Activated CD4-positive, alpha-beta T cell treated with anti-CD3 and anti-CD28 coated beads, Interleukin-2, amount 10 ng/mL, durations not matched to agents 7 days and 5 days (primary cell): ENCODE measurements around the gene RPLP2. TPM values are rescaled to one million over a fixed set of nuclear protein-coding genes. Genes with fewer than 3 reads are reported as not detected.

Source experiments
- CTCF ChIA-PET: fragments of 350-600 bp; sonication (Branson Sonifier 250); formaldehyde crosslinking; loops from one replicate; lab custom pipeline; 2021; ENCODE audit warnings: antibody characterized with exemption; lab: Charles Lee
- POLR2A ChIA-PET: fragments of 350-600 bp; sonication (Branson Sonifier 250); formaldehyde crosslinking; loops from one replicate; lab custom pipeline; 2021; ENCODE audit warnings: antibody characterized with exemption; lab: Charles Lee
- DNase-seq: peaks from one replicate; pipeline ENCODE4 v3.0.0-alpha.2; 2020
- H3K27ac Mint-ChIP-seq: one replicate; pipeline ENCODE4 v1.8.0; 2021; ENCODE audit warnings: mild to moderate bottlenecking, moderate library complexity, mixed read lengths
- H3K27me3 Mint-ChIP-seq: one replicate; pipeline ENCODE4 v1.8.0; 2021; ENCODE audit warnings: mixed read lengths
- H3K36me3 Mint-ChIP-seq: one replicate; pipeline ENCODE4 v1.8.0; 2021; ENCODE audit warnings: low read depth, mixed read lengths
- H3K4me1 Mint-ChIP-seq: one replicate; pipeline ENCODE4 v1.8.0; 2021; ENCODE audit warnings: mixed read lengths
- H3K4me3 Mint-ChIP-seq: one replicate; pipeline ENCODE4 v1.8.0; 2021; ENCODE audit warnings: mild to moderate bottlenecking, moderate library complexity, mixed read lengths
- H3K9me3 Mint-ChIP-seq: one replicate; pipeline ENCODE4 v1.8.0; 2021; ENCODE audit warnings: mixed read lengths
- total RNA-seq, 2 experiments: library from RNA; stranded (reverse); gene quantifications; one replicate each; pipeline ENCODE4 v1.2.3, GENCODE V29; 2021

Gene RPLP2
- total RNA-seq, 2 experiments from 2014 or later: 1,927 to 2,229 TPM

DNA sequence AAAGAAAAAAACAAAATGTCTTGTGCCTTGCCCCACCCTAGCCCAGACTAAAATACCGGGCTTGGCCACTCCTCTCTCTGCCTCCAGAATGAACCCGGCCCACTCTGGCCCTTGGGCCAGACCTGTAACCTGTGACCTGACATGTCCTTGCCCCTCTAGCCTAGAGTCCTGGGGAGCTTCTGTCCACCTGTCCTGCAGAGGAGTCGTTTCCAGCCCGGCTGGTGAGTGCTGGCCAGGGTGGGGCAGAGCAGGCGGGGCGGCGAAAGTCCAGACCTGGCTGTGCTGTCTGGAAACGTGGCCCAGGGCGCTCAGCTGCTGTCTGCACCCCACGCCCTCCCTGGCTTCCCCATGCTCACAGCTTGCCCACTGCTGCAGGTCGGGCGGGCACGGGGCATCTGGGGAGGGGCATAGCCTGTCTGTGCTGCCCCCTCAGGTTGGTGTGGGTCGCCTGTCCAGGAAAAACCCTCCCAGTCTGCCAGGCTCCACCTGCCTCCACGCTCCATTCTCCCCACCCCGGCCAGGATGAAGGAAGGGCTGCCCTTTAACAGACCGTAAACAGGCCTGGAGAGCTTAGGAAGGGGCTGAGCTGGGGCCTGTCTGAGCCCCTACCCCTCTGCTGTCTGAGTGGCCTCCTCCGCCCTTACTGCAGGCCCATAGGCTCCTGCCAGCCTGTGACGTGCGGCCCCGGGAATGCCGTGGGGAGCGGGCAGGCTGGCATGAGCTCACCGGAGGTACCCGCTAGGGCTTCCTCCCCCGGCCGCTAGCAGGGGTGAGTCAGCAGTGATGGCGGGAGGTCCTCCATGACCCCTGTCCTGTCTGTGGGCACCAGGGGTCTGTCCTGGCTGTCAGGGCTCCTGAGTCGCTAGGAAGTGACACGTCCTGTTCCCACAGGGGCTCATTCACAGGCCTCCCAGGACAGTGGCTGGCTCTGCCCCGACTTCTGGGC lies 24.9 kb downstream of the RPLP2 start:
- Mint-ChIP-seq H3K27ac (no peak overlapping the region), H3K4me3 (peak overlapping the region; percentile 67), H3K27me3 (peaks cover 23% of the 10 kb centered on the region), H3K9me3 (no peaks in the 10 kb centered on the region), H3K4me1 (peaks cover 19% of the 10 kb centered on the region), H3K36me3 (peaks cover 2% of the 10 kb centered on the region)
- ChIA-PET CTCF (interaction anchor here (1.1 to 5.5 kb wide), 4 partner anchors 13 to 37 kb away, joined by 3 to 19 read pairs (median 4); partner anchors contain the start of gene PNPLA2), POLR2A (no interaction called here)
- DNase-seq: no peak

DNA sequence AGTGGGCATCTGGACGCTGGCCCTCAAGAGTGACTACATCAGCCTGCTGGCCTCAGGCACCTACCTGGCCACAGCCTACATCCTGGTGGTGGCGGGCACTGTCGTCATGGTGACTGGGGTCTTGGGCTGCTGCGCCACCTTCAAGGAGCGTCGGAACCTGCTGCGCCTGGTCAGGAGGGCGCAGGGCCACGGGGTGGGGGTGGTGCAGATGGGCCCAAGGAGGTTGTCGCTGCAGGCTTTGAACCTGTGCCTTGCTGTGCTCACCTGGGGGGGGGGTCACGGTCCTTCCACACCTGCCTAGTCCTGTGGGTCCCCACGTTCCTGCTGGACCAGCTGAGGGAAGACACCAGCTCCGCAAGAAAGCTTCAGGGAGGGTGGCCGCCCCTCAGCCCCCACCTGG lies 26.5 kb downstream of the RPLP2 start:
- Mint-ChIP-seq H3K27ac (no peak overlapping the region), H3K4me3 (no peak overlapping the region), H3K27me3 (peaks cover 12% of the 10 kb centered on the region), H3K36me3 (peaks cover 5% of the 10 kb centered on the region), H3K4me1 (peaks cover 28% of the 10 kb centered on the region), H3K9me3 (no peaks in the 10 kb centered on the region)
- no peak for DNase-seq
- ChIA-PET POLR2A (no interaction called here), CTCF (interaction anchor here (5.5 kb wide), 1 partner anchor 11 kb away, joined by 19 read pairs; no protein-coding TSS in a partner anchor)

DNA sequence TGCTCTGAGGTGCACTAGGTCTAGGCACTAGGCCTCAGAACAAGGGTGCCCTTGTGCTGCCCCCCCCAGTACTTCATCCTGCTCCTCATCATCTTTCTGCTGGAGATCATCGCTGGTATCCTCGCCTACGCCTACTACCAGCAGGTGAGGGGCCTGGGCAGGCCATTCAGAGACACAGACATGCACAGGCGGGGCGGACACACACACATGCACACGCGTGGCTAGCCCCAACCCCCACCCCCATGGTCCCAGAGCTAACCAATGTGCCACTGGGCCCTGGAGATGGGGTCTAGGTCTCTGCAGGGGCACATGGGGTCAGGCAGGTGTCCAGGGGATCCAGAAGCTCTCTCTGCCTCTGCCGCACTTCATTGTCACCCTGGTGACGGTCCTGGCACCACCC lies 26.9 kb downstream of the RPLP2 start:
- no peaks in the 10 kb centered on the region for H3K9me3 Mint-ChIP-seq

DNA sequence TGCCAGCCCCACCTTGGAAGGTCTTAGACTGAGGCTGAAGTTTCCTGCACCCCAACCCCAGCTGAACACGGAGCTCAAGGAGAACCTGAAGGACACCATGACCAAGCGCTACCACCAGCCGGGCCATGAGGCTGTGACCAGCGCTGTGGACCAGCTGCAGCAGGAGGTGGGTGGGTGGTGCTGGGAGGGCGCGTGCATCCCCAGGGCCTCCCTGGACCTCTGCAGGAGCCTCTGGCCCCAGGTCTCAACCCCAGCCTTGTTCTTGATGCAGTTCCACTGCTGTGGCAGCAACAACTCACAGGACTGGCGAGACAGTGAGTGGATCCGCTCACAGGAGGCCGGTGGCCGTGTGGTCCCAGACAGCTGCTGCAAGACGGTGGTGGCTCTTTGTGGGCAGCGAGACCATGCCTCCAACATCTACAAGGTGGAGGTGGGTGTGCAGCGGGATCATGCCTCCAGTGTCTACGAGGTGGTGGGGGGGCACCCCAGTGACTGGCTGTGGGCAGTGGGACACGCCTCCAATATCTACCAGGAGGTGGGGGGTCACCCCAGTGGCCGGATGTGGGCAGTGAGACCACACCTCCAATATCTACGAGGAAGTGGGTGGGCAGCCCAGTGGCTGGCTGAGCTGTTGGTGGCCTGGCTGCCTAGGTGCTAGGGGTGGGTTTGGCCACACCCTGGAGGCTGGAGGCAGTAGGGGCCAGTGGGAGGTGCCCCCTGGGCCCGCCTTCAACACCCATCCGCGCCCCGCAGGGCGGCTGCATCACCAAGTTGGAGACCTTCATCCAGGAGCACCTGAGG lies 27.6 kb downstream of the RPLP2 start:
- H3K36me3 Mint-ChIP-seq: peaks cover 5% of the 10 kb centered on the region
- ChIA-PET CTCF (interaction anchor here (0.9 kb wide), 1 partner anchor 11 kb away, joined by 3 read pairs; no protein-coding TSS in a partner anchor), POLR2A (no interaction called here)
- no peak overlapping the region for H3K27ac Mint-ChIP-seq
- no peaks in the 10 kb centered on the region for H3K9me3 Mint-ChIP-seq
- no peak overlapping the region for H3K4me3 Mint-ChIP-seq
- peaks cover 4% of the 10 kb centered on the region for H3K27me3 Mint-ChIP-seq
- no peak for DNase-seq
- peaks cover 24% of the 10 kb centered on the region for H3K4me1 Mint-ChIP-seq

More for the DNA sequence above, 26.9 kb downstream of the RPLP2 start:
- ChIA-PET POLR2A (no interaction called here), CTCF (no interaction called here)
- no peak overlapping the region for H3K27ac Mint-ChIP-seq
- peaks cover 27% of the 10 kb centered on the region for H3K4me1 Mint-ChIP-seq
- no peak for DNase-seq
- H3K36me3 Mint-ChIP-seq: peaks cover 5% of the 10 kb centered on the region
- H3K27me3 Mint-ChIP-seq: peaks cover 8% of the 10 kb centered on the region
- no peak overlapping the region for H3K4me3 Mint-ChIP-seq

DNA sequence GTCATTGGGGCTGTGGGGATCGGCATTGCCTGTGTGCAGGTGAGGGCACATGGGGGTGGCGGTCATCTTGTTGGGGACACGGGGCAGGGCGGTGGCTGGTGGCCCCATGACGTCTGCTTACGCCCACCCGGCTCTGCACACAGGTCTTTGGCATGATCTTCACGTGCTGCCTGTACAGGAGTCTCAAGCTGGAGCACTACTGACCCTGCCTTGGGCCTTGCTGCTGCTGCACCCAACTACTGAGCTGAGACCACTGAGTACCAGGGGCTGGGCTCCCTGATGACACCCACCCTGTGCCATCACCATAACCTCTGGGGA lies 28.2 kb downstream of the RPLP2 start:
- Mint-ChIP-seq H3K4me1 (peaks cover 24% of the 10 kb centered on the region), H3K9me3 (no peaks in the 10 kb centered on the region), H3K36me3 (peaks cover 5% of the 10 kb centered on the region), H3K27ac (no peak overlapping the region), H3K4me3 (no peak overlapping the region), H3K27me3 (peaks cover 4% of the 10 kb centered on the region)
- DNase-seq: no peak
- CTCF ChIA-PET: interaction anchor here (0.7 to 0.9 kb wide), 2 partner anchors 11 to 68 kb away, joined by 3 read pairs; no protein-coding TSS in a partner anchor
- POLR2A ChIA-PET: no interaction called here

DNA sequence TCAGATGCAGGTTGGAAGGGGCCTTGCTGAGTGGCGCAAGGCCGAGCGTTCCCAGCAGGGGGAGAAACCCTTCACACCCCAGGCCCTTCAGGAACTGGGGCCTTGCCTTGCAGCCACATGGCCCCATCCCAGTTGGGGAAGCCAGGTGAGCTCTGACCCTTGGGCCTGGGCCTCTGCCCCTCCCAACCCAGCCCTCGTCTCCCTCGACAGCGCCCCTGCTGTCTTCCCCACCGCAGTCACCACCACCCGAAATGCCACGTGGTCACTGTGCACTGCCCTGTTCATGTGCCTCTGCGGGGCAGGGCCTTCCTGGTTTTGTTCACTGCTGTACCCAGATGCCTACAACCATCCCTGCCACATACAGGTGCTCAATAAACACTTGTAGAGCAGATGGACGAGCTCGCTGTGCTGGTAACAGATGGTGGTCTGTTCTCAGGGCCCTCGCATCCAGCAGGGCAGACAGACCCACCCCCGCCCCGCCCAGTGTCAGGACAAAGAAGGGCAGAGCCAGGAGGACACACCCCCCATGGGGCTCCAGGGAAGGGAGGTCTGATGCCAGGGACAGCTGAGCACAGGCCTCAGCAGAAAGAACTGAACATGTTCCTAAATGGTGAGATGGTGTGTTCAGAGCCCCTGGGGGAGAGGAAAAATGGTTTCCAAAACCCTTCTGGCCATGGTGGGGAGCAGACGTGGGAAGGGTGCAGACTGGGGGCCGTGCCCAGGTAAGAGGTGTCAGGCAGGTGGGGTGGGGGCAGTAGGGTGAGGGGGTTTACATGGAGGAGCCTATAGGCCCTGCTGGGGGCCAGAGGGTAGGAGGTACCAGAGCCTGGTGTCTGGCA lies 28.9 kb downstream of the RPLP2 start:
- DNase-seq: no peak
- Mint-ChIP-seq H3K4me1 (peaks cover 26% of the 10 kb centered on the region), H3K9me3 (no peaks in the 10 kb centered on the region), H3K36me3 (peaks cover 5% of the 10 kb centered on the region), H3K27ac (no peak overlapping the region), H3K4me3 (no peak overlapping the region), H3K27me3 (peaks cover 5% of the 10 kb centered on the region)
- CTCF ChIA-PET: interaction anchor here (0.7 to 0.9 kb wide), 2 partner anchors 10 to 68 kb away, joined by 3 read pairs; no protein-coding TSS in a partner anchor
- POLR2A ChIA-PET: no interaction called here

DNA sequence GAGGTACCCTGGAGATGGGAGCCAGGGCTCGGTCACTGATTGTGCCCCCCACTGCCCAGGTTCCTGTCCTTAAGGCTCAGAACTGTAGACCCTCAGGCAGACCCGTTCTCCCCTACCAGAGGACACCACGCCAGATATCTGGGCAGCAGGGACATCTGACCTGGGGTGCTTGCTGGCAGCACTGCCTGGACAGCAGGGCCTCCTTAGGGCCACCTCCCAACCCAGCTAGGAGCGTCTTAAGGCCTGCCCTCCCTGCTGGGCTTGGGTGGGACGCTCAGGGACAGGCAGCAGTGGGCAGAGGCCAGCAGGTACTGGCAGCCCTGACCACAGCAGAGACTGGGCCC lies 29.5 kb downstream of the RPLP2 start:
- Mint-ChIP-seq H3K9me3 (no peaks in the 10 kb centered on the region), H3K4me3 (no peak overlapping the region), H3K27ac (no peak overlapping the region), H3K4me1 (peaks cover 24% of the 10 kb centered on the region), H3K36me3 (peaks cover 5% of the 10 kb centered on the region), H3K27me3 (peaks cover 2% of the 10 kb centered on the region)
- no peak for DNase-seq
- CTCF ChIA-PET: no interaction called here
- POLR2A ChIA-PET: no interaction called here

DNA sequence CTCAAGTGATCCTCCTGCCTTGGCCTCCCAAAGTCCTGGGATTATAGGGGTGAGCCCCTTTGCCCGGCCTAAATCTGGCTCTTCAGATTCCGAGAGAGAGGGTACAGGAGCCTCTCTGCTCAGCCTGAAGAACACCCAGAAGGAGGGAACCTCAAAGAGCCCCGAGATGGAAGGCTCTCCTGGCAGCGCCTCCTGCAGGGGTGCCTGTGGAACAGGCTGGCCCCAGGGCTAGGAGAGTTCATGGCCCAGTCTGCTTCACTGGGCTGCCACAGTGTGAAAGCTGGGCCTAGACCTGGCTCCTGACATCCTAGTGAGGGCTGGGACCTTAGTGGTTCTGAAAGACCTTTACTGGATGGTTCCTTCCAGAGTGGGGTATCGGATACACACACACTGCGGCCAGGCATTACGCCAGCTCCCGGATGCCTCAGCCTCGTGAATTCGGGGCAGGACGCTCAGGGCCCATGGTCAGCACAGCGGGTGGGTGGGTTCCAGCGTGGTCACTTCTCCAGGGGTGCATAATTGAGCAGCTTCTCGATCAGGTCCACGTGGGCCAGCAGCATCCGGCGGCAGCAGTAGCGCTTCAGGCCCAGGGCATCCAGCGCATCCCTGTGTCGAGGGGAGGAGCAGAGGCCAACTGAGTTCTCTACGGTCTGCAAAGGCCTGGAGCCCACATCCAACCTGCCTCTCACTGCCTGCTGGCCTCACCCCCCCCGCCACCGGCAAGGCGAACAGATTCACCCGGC lies 30.3 kb downstream of the RPLP2 start:
- Mint-ChIP-seq H3K27me3 (peaks cover 2% of the 10 kb centered on the region), H3K4me1 (peaks cover 28% of the 10 kb centered on the region), H3K27ac (peak overlapping the region; percentile 63), H3K36me3 (peaks cover 5% of the 10 kb centered on the region), H3K9me3 (no peaks in the 10 kb centered on the region), H3K4me3 (peak overlapping the region; percentile 81)
- ChIA-PET CTCF (interaction anchor here (1.8 kb wide), 1 partner anchor 7 kb away, joined by 7 read pairs; the partner anchor contains the start of gene CD151), POLR2A (no interaction called here)
- DNase-seq: no peak

DNA sequence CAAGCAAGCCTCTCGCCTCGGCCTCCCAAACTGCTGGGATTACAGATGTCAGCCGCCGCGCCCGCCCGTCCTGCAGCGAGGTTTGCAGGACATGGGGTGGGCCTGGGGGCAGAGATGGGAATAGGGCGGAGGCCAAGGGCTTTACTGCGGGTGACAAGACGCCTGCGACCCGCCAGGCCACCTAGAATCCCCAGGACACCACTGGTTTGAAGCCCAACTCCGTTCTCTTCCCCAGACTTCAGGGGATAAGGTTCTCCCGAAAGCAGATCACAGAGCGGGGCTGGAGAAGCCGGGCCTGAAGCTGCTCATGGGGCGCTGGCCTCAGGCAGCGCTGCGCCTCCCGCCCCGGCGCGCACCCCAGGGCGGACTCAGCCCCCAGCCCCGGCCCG lies 32.2 kb downstream of the RPLP2 start:
- peaks cover 29% of the 10 kb centered on the region for H3K4me1 Mint-ChIP-seq
- no peak for DNase-seq
- peak overlapping the region; percentile 81 for H3K4me3 Mint-ChIP-seq
- peaks cover 2% of the 10 kb centered on the region for H3K27me3 Mint-ChIP-seq
- peaks cover 5% of the 10 kb centered on the region for H3K36me3 Mint-ChIP-seq
- CTCF ChIA-PET: interaction anchor here (1.0 to 1.8 kb wide), 4 partner anchors 9 to 733 kb away, joined by 3 to 7 read pairs (median 4); partner anchors contain the start of gene CD151
- H3K27ac Mint-ChIP-seq: peak overlapping the region; percentile 84
- no peaks in the 10 kb centered on the region for H3K9me3 Mint-ChIP-seq
- POLR2A ChIA-PET: no interaction called here

DNA sequence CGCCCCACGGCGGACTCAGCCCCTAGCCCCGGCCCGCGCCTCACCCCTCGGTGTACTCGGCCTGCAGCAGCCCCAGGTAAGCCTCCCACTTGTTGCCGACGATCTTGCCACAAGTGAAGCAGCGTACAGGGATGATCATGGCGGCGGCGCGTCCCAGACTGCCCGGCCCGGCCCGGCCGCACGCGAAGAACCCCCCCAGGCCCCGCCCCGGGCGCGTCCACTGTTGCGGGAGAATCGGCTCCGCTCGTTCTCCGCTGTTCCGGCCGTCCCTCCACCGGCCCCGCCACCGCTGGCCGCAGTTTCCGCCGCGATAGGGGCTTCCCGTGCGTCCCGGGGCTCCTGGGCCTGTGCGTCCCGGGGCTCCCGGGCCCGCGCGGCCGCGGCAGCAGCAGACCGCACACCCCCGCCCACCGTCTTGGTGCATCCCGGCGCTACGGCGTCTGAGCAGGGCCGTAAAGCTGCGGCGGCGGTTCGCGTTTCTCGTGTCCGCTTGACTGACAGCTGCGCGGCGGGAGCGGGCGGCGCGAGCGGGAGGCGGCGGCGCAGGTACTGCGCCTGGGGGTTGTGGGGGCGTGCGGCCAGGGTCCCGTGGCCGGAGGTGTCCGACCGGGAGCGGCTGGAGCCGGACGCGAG lies 32.7 kb downstream of the RPLP2 start, which contains the start of the genes POLR2L and TSPAN4:
POLR2L (minus strand) TSS at position 160 of the 633 bp plus-strand sequence; CDS start at position 139, 21 bp downstream.
TSPAN4 (plus strand) TSS at position 483 of the 633 bp plus-strand sequence. CDS start 7,453 bp downstream, outside the sequence.
- H3K27ac Mint-ChIP-seq: peak within 1 kb of the TSS; percentile 86
- H3K9me3 Mint-ChIP-seq: no peaks in the 10 kb centered on the region
- peaks cover 29% of the 10 kb centered on the region for H3K4me1 Mint-ChIP-seq
- ChIA-PET CTCF (interaction anchor here (1.0 to 1.8 kb wide), 5 partner anchors 12 to 732 kb away, joined by 3 to 4 read pairs (median 4); partner anchors contain the start of gene CRACR2B), POLR2A (no interaction called here)
- peak within 1 kb of the TSS; percentile 81 for H3K4me3 Mint-ChIP-seq
- DNase-seq: peak; percentile 87
- H3K36me3 Mint-ChIP-seq: peaks cover 5% of the 10 kb centered on the region
- peaks cover 2% of the 10 kb centered on the region for H3K27me3 Mint-ChIP-seq
